Liver (tissue), 9 donors: ENCODE results near the gene THSD4. TPM values are rescaled to one million over a fixed set of nuclear protein-coding genes. Genes with fewer than 3 reads are reported as not detected.

ENCODE experiments used
- DNase-seq: peaks from one replicate; pipeline ENCODE4 v3.0.0-alpha.2; 2017; ENCODE audit warnings: low spot score
- H3K27ac ChIP-seq, 2 donors: one replicate each; pipeline ENCODE4 v1.7.0; 2013; ENCODE audit warnings: inconsistent platforms in 2 of 2, low read length in 2 of 2, control low read depth in 1 of 2, low read depth in 1 of 2, mild to moderate bottlenecking in 1 of 2
- H3K27me3 ChIP-seq, 4 donors: one replicate each; pipeline versions ENCODE4 v1.6.1 to v1.7.0; 2013; ENCODE audit warnings: low read length in 3 of 4, inconsistent platforms in 1 of 4, mild to moderate bottlenecking in 1 of 4, moderate library complexity in 1 of 4; ENCODE audit not compliant: control insufficient read depth in 4 of 4, insufficient read depth in 4 of 4
- H3K36me3 ChIP-seq, 4 donors: one replicate each; pipeline versions ENCODE4 v1.6.1 to v1.7.0; 2013; ENCODE audit warnings: low read length in 3 of 4, mild to moderate bottlenecking in 3 of 4, low read depth in 1 of 4, moderate library complexity in 1 of 4; ENCODE audit not compliant: control insufficient read depth in 4 of 4, insufficient read depth in 3 of 4
- H3K4me1 ChIP-seq, 4 donors: one replicate each; pipeline versions ENCODE4 v1.6.1 to v1.7.0; 2013; ENCODE audit warnings: low read length in 3 of 4, mild to moderate bottlenecking in 3 of 4, moderate library complexity in 1 of 4; ENCODE audit not compliant: control insufficient read depth in 4 of 4, insufficient read depth in 4 of 4
- H3K4me3 ChIP-seq, 3 donors: one replicate each; pipeline versions ENCODE4 v1.6.1 to v1.7.0; 2013; ENCODE audit warnings: low read length in 3 of 3, control low read depth in 1 of 3, low read depth in 1 of 3, mild to moderate bottlenecking in 1 of 3
- H3K9ac ChIP-seq, 2 donors: one replicate each; pipeline ENCODE4 v1.7.0; 2013; ENCODE audit warnings: low read length in 2 of 2, mild to moderate bottlenecking in 2 of 2, moderate library complexity in 2 of 2, control low read depth in 1 of 2, low read depth in 1 of 2
- H3K9me3 ChIP-seq, 4 donors: one replicate each; pipeline versions ENCODE4 v1.6.1 to v1.7.0; 2013; ENCODE audit warnings: low read length in 3 of 4; ENCODE audit not compliant: control insufficient read depth in 4 of 4
- ATF3 ChIP-seq: IDR thresholded peaks from 2 replicates; pipeline ENCODE4 v1.6.1; 2016; ENCODE audit warnings: antibody characterized with exemption
- CTCF ChIP-seq: fragments of 150-350 bp; IDR thresholded peaks from 2 replicates; pipeline ENCODE4 v1.5.1; 2017; ENCODE audit warnings: improper control_type of control experiment, low read depth, low read length; ENCODE audit not compliant: missing input control
- FOXA2 ChIP-seq: IDR thresholded peaks from 2 replicates; pipeline ENCODE4 v1.6.1; 2016; ENCODE audit warnings: antibody characterized with exemption
- HNF4A ChIP-seq, 2 donors: conservative IDR thresholded peaks; 2 replicates each; pipeline ENCODE4 v1.6.1; 2016; ENCODE audit warnings: antibody characterized with exemption in 2 of 2, mild to moderate bottlenecking in 2 of 2
- HNF4G ChIP-seq: IDR thresholded peaks from 2 replicates; pipeline ENCODE4 v1.6.1; 2016; ENCODE audit warnings: antibody characterized with exemption
- JUND ChIP-seq, 2 donors: IDR thresholded peaks; 2 replicates each; pipeline ENCODE4 v1.6.1; 2016; ENCODE audit warnings: antibody characterized with exemption in 2 of 2
- NR2F2 ChIP-seq: IDR thresholded peaks from 2 replicates; pipeline ENCODE4 v1.6.1; 2016; ENCODE audit warnings: antibody characterized with exemption
- RAD21 ChIP-seq, 2 donors: IDR thresholded peaks; 2 replicates each; pipeline ENCODE4 v1.6.1; 2016; ENCODE audit warnings: antibody characterized with exemption in 2 of 2, mild to moderate bottlenecking in 2 of 2
- REST ChIP-seq: IDR thresholded peaks from 2 replicates; pipeline ENCODE4 v1.6.1; 2016; ENCODE audit warnings: antibody characterized with exemption, mild to moderate bottlenecking
- RXRA ChIP-seq, 2 donors: IDR thresholded peaks; 2 replicates each; pipeline ENCODE4 v1.6.1; 2017 to 2018; ENCODE audit warnings: antibody characterized with exemption in 2 of 2, mild to moderate bottlenecking in 1 of 2
- SP1 ChIP-seq: IDR thresholded peaks from 2 replicates; pipeline ENCODE4 v1.6.1; 2018; ENCODE audit warnings: antibody characterized with exemption, mild to moderate bottlenecking
- TAF1 ChIP-seq: conservative IDR thresholded peaks from 2 replicates; pipeline ENCODE4 v1.6.1; 2016; ENCODE audit warnings: antibody characterized with exemption, mild to moderate bottlenecking
- YY1 ChIP-seq: IDR thresholded peaks from 2 replicates; pipeline ENCODE4 v1.6.1; 2016; ENCODE audit warnings: antibody characterized with exemption, mild to moderate bottlenecking
- WGBS: extraction: QIAGEN DNeasy Blood & Tissue Kit; methylation state at CpG from one replicate; pipeline ENCODE4 v1.1.7; 2013; 5-methylcytosine and 5-hydroxymethylcytosine counted together
- polyA plus RNA-seq, 2 donors: library from polyadenylated mRNA; stranded (reverse) in 1 of 2; unstranded in 1 of 2; fragments of 200-250 nt in 1 of 2; fragments of >200 nt in 1 of 2; fragmentation: Nextera tagmentation in 1 of 2; extraction: Ambion mirVana in 1 of 2; gene quantifications; one replicate each; pipeline versions ENCODE4 v1.2.1 to v1.2.3, GENCODE V29; 2013 to 2015
- total RNA-seq, 2 donors: library from RNA; depleted of rRNA; stranded (reverse); fragments of >200 nt; gene quantifications; one replicate each; pipeline ENCODE4 v1.2.3, GENCODE V29; 2014
- TF ChIP-seq, protein P1 (sequence below): IDR thresholded peaks from 2 replicates; pipeline ENCODE4 v1.6.1; 2016; ENCODE audit warnings: antibody characterized with exemption
- TF ChIP-seq, protein P2 (sequence below): IDR thresholded peaks from 2 replicates; pipeline ENCODE4 v1.6.1; 2016; ENCODE audit warnings: antibody characterized with exemption
- donor health status: healthy.
- donor health status: healthy.
- donor health status: healthy.
- donor health status: healthy.
- donor health status: healthy.

THSD4 gene
- total and polyA plus RNA-seq, 4 donors = 0.23 to 11.5 (median 1.9) TPM

DNA sequence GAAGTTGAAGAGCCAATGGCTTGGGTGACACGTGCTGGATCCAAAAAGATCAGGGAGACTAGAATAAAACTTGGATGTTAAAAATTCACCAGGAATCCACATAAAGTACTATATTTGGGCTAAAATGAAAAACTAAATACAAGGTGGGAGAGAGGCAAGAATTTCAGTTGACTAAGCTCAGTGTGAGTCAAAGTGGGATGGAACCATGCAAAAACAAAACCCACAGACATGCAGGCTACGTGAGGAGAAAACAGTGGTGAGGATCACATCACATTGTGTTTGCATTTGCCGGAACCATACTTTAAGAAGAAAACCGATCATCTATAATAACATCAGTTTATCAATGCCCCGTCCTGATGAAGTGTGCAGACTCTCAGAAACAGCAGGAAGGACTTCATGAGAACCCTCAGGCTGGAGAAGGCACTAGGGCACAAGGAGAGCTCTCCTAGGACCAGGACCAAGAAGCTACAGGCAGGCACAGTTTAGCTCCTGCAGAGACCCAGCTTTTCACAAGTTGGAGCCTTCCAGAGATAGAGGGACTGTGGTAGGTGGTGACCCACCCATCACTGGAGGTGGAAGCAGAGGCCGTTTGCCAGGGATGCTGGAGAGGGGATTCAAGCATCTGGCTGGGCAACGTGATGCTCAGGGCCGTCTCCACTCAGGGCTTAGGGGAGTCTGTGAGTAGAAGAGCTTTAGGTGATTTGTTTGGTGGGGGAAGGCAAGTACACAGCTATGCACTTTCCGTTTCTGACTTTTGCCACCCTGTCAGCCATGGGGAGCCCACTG, 666.1 kb downstream of the THSD4 start:
- H3K4me1 ChIP-seq = no peaks in the 10 kb centered on the region
- WGBS = 81% methylated on average over 9 of the region's 9 CpGs
- H3K9me3 ChIP-seq = no peaks in the 10 kb centered on the region
- no peak overlapping the region for H3K4me3 ChIP-seq
- TF ChIP-seq HNF4G (no peak), SP1 (no peak)
- TF ChIP-seq, protein P1, sequence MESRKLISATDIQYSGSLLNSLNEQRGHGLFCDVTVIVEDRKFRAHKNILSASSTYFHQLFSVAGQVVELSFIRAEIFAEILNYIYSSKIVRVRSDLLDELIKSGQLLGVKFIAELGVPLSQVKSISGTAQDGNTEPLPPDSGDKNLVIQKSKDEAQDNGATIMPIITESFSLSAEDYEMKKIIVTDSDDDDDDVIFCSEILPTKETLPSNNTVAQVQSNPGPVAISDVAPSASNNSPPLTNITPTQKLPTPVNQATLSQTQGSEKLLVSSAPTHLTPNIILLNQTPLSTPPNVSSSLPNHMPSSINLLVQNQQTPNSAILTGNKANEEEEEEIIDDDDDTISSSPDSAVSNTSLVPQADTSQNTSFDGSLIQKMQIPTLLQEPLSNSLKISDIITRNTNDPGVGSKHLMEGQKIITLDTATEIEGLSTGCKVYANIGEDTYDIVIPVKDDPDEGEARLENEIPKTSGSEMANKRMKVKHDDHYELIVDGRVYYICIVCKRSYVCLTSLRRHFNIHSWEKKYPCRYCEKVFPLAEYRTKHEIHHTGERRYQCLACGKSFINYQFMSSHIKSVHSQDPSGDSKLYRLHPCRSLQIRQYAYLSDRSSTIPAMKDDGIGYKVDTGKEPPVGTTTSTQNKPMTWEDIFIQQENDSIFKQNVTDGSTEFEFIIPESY = no peak
- DNase-seq = no peak
- no peaks in the 10 kb centered on the region for H3K27me3 ChIP-seq
- no peak overlapping the region for H3K27ac ChIP-seq
- H3K9ac ChIP-seq = no peak overlapping the region
- H3K36me3 ChIP-seq = peaks cover 0 to 9% (median 2%) of the 10 kb centered on the region in 4 donors

DNA sequence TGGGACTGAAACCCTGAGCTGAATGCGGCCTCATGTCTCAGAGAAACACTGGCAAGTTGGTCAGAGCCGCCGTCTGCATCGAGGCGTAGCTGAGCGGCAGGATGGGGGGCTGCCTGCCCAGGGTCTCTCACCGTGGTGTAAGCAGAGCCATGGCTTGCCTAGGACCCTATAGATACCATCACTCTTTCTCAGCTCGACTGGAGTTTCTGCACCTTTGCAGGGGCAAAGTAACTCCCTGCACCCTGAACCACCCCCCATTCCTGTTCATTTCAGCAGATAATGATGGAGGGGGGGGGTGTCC, 666.6 kb downstream of the THSD4 start:
- no peak overlapping the region for H3K27ac ChIP-seq
- H3K36me3 ChIP-seq = peaks cover 0 to 9% (median 2%) of the 10 kb centered on the region in 4 donors
- no peak for TF ChIP-seq TAF1
- no peak for TF ChIP-seq HNF4A (conservative IDR thresholded peaks at IDR 0.05)
- TF ChIP-seq, protein P2, sequence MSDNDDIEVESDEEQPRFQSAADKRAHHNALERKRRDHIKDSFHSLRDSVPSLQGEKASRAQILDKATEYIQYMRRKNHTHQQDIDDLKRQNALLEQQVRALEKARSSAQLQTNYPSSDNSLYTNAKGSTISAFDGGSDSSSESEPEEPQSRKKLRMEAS = no peak
- no peak for TF ChIP-seq NR2F2
- no peak for TF ChIP-seq HNF4G
- TF ChIP-seq YY1 = no peak
- no peak for TF ChIP-seq FOXA2
- no peak for TF ChIP-seq JUND (IDR thresholded peaks at IDR 0.05)
- no peak for TF ChIP-seq RAD21 (IDR thresholded peaks at IDR 0.05)
- TF ChIP-seq, protein P1 = no peak
- no peak for TF ChIP-seq REST
- no peak for TF ChIP-seq CTCF
- TF ChIP-seq RXRA (IDR thresholded peaks at IDR 0.05) = no peak
- no peak for TF ChIP-seq SP1
- no peak for TF ChIP-seq ATF3
- no peak overlapping the region for H3K4me3 ChIP-seq
- 81% methylated on average over 8 of the region's 8 CpGs for WGBS
- H3K9ac ChIP-seq = no peak overlapping the region
- no peaks in the 10 kb centered on the region for H3K4me1 ChIP-seq
- no peaks in the 10 kb centered on the region for H3K27me3 ChIP-seq
- DNase-seq = no peak
- H3K9me3 ChIP-seq = no peaks in the 10 kb centered on the region
